Stimulated activated naive CD4-positive, alpha-beta T cell treated with Interleukin-2 at 50 U/mL for 16 hours (primary cell): ENCODE measurements around the gene FAM136A.
"Not testable (repeated sequence)": the region's sequence is repeated elsewhere in the genome, so short reads cannot be mapped to it uniquely, and the experiment has no call there.

Experiments used
- DNase-seq: peaks from one replicate; lab custom pipeline; 2025; lab: John Stamatoyannopoulos, UW

Gene FAM136A

DNA sequence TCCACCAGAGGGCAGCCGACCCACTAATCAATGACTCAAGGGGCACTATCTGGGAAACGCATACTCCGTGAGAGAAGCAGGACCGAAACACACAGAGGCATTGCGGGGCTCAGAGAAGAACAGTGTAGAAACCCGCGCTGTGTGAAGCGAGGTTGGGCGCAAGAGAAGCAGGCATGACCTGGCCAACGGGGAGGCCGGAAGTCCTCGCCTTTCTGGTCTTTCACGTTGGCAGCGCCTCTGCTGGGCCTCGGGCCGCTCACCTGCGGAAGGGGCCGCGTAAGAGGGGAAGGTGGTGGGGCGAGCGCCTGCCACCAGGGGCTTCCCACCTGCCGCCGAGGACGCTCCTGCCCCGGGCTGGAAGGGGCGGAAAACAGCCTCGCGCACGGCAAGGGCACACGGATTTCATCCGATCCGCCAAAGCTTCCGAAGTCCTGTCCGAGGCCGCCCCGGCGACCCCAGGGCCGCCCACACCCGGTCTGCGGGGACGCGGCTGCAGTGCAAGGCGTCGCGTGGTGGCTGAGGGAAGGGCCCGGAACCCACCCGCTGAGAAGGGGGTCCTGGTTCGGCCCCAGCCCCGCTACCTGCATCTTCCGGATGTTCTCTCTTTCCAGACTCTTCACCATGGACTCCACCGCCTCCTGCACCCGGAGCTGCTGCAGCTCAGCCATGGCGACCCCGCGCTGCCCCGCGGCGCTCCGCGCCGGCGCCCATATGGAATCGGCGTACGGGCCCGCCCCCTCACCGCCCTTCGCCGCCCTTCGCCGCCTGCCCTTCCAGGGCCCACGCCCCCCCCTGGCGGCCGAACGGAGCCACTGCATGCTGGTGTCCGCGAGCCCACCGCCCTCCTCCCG is at the start of gene FAM136A:
Gene FAM136A, minus strand, starts transcription at position 724 of the 851 bp plus-strand sequence. Its CDS starts 56 bp downstream, at position 668.
- DNase-seq, result peak; percentile 83

DNA sequence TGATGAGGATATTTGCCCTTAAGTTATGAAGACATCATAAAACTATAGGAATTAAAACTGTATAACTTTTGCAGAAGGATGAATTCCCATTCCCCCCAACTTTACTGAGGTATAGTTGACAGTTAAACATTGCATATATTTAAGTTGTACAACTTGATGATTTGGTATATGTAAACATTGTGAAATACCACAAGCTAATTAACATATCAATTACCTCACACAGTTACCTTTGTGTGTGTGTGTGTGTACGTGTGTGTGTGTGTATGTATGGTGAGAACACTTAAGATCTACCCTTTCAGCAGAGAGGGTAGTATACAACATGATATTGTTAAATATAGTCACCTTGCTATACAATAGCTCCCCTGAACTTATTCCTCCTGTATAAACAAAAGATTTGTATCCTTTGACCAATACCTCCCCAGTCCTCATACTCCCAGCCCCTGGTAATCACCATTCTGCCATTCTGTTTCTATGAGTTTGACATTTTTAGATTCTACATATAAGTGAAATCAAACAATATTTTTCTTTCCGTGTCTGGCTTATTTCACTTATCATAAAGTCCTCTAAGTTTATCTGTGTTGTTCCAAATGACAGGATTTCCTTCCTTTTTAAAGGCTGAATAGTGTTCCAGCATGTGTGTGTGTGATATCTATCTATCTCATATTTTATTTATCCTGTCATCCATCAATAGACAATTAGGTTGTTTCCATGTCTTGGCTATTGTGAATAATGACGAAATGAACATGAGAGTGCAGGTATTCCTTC is 48.2 kb upstream of the FAM136A start:
- no peak for DNase-seq

DNA sequence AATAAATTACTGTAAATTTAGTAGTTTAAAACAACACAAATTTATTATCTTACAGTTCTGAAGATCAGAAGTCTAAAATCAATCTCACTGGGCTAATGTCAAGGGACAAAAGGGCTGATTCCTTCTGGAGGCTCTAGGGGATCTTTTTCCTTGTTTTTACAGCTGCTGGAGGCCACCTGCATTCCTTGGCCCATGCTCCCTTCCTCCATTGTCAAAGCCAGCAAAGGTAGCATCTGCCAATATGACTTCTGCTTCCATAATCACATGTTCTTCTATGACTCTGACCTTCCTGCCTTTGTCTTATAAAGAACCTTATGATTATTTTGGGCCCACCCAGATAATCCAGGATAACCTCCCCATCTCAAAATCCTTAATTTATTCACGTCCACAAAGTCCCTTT is 46.0 kb upstream of the FAM136A start:
- DNase-seq, result no peak

- DNase-seq, result no peak
These were observed 42.3 kb upstream of the FAM136A start for GRCh38 chr2:70344195-70344594.

- DNase-seq, result no peak
These were observed 39.6 kb upstream of the FAM136A start for GRCh38 chr2:70341477-70341765.

DNA sequence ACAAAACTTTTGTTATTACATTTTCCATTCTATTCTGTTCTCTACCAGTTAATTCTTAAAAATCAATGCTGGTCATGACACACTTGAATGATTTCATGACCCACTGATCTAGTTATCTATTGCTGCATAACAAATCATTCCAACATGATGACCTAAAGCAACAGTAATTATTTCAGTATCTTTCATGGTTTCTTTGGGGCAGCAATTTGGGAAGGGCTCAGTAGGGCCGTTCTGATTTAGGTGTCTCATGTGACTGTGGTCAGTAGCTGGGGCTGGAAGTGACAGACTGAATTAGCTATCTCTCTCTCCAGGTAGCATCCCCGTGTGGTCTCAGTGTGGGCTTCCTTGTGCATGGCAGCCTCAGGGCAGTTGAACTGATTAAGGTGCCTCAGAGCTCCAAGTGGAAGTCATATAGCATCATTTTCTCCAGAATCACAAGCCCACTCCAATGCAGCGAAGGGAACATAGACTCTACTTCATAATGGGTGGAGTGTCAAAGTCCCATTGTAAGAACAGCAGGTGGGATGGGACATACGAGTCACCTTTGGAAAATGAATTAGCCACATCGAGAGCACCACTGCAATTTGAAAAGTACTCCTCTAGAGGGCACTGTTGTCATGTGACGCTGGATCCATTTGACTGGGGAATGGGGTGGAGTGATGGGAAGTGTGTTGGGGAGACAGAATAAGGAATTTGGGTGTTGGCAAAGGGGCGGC is 39.1 kb upstream of the FAM136A start:
- no peak for DNase-seq

- DNase-seq, result no peak
These were observed 38.2 kb upstream of the FAM136A start for GRCh38 chr2:70340075-70340474.

- no peak for DNase-seq
These were observed 34.7 kb upstream of the FAM136A start for GRCh38 chr2:70336552-70336951.

DNA sequence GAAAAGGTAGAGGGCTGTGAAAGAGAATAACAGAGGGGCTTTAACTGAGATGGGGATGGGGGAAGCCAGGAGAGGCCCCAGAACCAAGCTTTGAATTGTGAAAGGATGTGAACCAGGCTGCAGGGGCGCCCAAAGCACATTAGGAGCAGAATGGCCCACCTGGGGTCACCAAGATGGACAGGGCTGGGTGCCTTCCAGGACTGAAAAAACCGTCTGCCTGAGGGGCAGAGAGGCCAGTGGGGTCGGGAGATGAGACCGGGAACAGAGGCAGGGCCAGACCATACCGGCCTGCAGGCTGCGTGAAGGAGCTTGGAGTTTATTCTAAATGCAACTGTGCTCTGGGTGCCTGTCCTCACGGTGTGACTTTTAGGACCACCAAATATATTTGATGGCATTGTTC is 29.1 kb upstream of the FAM136A start:
- DNase-seq, result no peak

DNA sequence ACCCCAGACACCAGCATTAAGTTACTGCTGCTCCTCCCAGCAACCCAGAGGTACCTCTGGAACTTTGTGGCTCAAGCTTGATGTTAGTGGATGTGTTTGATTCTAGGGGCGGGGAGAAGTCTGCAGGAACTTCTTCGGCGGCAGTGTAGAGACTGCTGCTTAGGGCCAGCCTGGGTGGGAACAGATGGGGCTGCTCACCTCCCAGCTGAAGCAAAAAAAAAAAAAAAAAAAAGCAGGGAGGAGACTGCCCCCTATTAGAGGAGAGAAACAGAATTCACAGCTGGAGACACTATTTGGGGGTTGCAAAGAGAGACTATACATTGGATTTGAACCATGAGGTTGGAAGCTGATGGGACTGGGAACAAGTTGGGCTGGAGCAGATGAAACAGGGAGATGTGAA is 28.6 kb upstream of the FAM136A start:
- no peak for DNase-seq

DNA sequence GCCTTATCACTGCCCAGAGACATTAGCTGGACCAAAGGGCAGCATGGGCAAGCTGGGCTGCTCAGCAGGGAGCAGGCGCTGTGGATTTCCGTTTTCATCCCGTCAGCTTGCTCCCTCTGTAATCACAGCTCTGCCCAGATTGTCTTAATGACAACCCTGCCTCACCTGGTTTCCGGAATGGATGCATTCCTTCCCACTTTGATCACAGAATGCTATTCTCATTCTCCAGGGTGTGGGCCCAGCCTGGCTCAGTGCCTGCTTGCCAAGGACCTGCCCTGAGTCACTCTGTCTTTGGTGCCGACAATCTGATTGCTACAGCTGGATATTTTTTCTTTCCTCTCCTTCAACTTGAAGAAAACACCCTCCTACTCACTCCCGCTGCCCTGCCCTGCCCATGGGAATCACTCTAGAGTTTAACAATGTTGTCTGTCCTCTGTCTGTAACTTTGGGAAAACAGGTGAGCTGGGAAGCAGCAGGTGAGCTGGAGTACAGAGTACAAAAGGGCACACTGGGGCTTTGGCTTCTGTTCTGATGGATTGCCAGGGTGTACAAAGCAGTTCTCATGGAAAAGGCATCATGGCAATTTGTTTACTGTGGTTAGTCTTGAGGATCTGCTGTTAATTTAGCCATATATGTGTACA is 27.2 kb upstream of the FAM136A start:
- no peak for DNase-seq

DNA sequence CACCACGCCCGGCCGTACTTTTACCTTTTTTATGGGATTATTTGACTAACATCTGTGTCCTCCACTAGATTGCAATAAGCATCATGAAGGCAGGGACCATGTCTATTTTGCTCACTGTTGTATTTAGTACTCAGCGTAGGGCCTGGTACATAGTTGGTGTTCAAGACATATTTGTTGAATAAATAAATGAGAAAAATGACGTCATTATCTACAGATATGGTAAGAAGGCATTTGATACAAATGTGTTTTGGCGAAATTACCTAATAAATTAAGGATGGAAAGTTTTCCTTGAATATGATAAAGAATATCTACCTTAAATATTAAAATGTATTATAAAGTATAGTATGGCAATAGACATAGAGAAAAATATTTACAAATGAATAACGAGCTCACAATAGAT is 24.0 kb upstream of the FAM136A start:
- DNase-seq, result no peak

DNA sequence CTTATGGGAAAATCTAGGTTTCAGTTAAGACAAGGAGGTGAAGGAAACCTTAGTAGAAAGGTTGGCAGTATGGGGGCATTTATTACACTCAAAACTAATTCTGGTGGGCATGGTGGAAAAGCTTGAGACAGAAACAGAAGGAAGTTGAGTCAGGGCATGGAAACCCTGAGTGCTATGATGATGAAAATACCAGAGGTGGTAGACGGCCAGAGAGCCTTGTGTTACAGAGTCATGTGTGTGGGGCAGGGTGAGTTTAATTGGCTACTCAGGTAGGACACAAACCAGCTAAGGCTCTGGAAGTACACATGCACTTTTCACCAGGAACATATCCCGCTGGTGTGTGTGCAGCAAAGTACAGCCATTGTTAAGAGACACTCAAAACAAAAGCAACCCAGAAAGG is 20.7 kb upstream of the FAM136A start:
- no peak for DNase-seq

GRCh38 chr2:70321370-70321769 is 19.5 kb upstream of the FAM136A start:
- no peak for DNase-seq

- no peak for DNase-seq
These were observed 12.8 kb upstream of the FAM136A start for GRCh38 chr2:70314640-70315039.

DNA sequence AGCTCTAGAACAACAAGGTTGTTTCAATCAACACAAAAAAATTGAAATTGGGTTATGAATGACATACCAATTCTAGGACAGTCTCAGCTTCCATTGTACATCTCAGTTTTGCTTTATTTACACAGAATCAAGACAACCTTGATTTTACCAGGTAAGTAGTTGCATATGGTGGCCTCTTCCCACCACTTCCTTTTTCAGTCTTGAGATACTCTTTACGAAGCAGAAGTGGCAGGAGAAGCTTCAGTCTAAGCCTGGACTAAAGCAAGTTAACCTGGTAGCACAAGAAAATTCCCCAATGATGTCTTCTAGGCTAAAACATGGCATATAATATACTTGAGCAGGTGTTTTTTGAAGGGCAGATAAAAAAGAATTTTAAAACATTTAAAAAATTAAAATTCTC is 10.7 kb upstream of the FAM136A start:
- no peak for DNase-seq

DNA sequence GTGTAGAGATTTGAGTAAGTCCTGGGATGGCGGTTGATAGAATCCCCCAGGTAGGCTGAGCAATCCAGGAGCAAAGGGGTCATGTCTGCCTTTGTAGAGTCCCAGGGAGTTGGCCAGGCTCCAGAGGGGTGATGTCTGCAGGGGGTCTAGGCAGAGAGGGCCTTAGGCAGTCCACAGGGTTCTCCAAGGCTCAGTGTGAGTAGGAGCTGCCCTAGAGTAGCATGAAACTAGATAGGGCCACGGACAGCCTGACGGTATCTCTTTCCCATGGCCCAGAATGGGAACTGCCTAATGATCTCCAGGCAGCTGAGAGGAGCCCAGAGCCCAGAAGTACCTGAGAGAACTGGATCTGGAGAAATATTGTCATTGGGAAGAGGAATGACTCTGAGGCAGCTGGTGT is 9.0 kb upstream of the FAM136A start:
- no peak for DNase-seq

GRCh38 chr2:70305531-70305930 is 3.7 kb upstream of the FAM136A start:
- no peak for DNase-seq

DNA sequence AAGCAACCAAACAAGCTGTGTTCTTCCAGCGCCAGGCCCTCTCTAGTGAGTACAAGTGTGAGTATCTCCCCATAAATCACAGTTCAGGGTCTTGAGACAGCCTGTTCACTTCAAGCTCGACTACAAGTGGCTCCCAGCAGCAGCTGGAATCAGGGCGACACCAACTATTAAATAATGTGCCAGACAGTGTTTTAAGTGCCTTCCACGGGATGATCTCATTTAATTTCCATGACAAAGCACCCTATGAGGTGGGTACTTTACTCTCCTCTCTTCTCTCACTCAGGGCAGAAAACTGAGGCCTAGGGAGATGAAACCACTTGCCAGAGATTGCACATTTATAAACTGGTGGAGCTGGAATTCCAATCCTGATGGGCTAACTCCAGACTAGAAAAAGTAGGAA is 2.6 kb upstream of the FAM136A start:
- DNase-seq, result no peak

- no peak for DNase-seq
These were observed 1.3 kb upstream of the FAM136A start for GRCh38 chr2:70303186-70303585.

- DNase-seq, result not testable (repeated sequence)
These were observed 304 bp upstream of the FAM136A start for GRCh38 chr2:70302195-70302546.

- no peak for DNase-seq
These were observed 1.0 kb downstream of the FAM136A start for GRCh38 chr2:70300771-70301343.
